Dedifferentiated amniotic fluid mesenchymal stem cell (primary cell): ENCODE data around the gene RAD1.

Experiments
- DNase-seq: peaks from one replicate; pipeline ENCODE4 v3.0.0-alpha.2; 2016; ENCODE audit errors: extremely low spot score

RAD1 gene

GRCh38 chr5:34865091-34865490 is 50.2 kb downstream of the RAD1 start:
- no peak for DNase-seq

DNA sequence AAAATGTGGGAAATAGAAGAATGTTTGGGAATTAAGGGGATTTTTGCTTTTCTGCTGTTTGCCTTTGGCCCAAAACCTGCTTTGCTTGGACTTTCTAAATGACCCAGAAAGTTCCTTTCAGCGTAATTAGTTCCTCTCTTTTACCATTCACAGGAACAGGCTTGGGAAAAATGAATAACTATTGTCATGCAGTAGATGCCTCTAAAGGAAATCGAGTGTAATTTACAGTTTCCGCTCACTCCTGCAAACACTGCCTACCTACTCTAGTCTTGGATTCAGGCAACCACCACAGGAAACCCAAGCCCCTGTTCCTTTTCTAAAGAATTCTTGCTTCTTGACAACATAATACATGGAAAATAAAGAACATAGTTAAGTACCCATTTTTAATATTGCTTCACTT is 51.4 kb downstream of the RAD1 start:
- DNase-seq, result no peak

GRCh38 chr5:34859253-34859652 is 56.1 kb downstream of the RAD1 start:
- no peak for DNase-seq

- DNase-seq, result no peak
These were observed 56.5 kb downstream of the RAD1 start for GRCh38 chr5:34858790-34859189.

DNA sequence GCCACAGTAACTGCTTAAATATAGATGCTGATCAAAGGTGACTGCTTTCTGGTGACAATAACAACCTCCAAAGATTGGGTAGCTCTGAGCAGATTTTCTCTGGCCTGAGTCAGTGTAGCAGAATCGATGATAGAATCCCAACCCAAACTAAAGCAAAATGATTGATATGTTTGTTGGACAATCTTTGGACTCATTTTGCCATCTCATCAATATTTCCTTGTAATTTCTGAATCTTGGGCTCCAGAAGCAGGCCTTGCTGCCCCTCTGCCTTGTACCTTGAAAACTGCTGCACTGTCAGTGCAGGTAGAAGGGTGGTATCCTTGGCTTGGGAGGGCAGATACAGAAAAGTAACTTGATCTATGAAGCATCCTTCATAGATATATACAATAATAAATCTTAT is 57.4 kb downstream of the RAD1 start:
- no peak for DNase-seq

GRCh38 chr5:34857161-34857560 is 58.1 kb downstream of the RAD1 start:
- DNase-seq, result no peak
